ENCODE measurements around the gene HTRA3.

HTRA3 gene

DNA sequence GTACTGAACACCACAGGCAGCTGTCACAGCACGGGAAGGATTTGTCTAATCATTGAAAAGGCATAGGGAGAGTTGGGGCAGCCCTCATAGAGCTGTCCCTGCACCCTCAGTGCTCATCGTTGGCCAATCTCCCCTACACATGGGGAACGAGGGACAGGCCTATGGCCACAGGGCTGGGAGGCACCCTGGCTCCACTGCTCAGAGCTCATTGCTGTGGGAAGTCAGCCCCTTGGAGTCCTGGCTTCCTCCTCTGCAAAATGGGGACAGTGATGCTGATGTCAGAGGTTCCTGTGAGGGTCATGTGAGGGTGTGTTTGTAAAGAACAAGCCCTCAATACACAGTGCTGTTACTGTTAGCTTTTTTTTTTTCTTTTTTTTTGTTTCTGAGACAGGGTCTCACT lies 19.3 kb upstream of the HTRA3 start:
- no peak for DNase-seq

DNA sequence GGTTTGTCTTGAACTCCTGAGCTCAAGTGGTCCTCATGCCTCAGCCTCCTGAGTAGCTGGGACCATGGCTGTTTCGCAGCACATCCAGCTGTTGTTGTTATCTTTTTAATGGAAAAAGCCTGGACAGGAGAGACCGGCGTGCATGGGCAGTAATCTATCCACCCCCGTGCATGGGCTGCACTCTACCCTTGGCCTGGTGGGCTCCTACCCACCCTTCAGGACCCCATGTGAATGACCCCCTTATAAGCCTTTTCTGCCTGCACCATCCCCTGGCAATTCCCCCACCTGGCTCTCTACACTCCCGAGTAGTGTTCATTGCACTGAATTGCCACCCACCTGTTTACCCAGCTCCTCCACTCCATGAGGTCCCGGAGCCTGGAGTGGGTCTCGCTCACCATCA lies 18.9 kb upstream of the HTRA3 start:
- DNase-seq, result no peak

DNA sequence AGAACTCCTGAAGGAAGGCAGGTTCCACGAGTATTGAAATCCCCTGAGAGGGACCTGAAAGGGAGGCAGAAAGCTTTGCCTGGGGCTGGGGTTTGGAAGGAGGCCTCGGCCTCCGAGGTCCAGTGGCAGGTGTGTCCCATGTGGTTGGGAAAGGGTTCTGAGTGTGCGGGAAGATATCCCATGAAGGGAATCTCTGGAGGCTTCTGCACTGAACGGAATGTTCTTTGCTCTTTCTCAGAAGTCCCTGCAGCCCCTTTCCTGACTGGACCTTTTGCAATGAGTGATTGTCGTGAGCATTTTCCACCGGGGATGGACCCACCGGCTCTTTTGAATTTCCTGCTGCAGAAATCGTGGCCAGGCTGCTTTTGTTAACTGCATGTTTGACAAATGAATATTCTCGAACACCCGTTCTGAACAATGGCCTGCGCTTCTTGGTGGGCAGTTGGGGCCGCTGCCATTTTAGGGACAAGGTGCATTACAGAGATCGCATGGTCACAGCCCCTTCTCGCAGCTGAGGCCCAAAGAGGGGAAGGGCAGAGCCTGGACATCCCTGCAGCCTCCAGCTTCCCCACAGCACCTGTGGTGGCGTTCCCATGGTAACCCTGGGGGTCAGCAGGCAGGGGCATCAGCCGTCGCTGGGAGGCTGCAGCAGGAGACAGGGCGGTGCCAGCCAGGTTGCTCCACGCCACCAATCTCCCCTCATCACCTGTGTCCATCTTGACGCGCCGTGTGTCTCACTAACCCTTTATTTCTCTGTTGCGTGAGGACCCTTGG lies 18.3 kb upstream of the HTRA3 start:
- no peak for DNase-seq

DNA sequence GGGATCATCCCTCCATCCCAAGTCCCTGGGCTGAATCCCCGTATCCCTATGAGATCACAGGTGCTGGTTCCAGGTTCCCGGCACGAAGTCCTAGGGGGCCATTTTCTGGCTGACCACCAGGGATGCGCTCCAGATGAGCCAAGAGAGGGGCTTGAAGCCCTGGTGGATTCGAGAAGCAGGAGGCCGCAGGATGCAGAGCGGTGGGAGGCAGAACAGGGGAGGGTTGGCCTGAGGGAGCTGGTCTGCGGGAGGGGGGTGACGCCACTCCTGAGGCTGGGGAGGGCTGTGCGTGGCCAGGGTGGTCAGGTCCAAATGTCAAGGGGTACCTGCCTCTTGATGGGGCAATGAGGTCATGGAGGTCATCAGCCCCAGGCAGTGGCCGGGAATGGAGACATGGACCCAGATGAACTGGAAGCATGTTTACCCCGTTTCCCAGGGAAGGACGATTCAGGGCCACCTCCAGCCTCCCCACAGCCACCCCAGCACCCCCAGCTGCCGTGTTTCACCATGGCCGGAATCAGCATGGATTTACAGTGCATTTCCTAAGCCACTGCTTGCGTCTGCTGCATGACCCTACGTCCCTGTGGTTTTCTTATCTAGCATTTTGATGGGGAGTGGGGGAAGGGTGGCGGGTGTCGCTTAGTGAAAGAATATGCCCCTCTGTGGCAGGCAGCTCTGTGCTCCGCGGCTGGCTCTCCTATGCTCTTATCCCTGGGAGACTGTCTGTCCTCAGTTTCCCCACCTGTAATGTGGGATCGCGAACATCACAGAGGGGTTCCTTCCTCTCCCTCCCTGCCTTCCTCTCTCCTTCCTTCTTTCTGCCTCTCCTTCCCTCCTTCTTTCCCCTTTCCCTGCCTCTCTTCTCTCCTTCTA lies 17.0 kb upstream of the HTRA3 start:
- no peak for DNase-seq

DNA sequence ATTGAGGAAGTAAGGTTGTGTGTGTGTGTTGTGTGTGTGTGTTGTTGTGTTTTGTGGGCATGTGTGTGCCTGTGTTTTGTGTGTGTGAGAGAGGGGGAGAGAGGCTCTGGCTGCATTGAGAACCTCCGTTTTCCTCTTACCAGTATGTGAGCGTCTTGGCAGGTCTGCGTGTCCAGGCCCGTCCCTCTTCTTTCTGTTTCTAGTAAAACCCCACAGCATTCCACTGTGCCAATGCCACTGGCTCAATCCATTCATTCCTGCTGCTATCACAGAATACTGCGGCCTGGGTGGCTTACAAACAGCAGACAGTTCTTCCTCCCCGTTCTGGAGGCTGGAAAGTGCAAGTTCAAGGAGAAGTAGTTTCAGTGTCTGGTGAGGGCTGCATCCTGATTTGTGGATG lies 15.5 kb upstream of the HTRA3 start:
- DNase-seq, result no peak

DNA sequence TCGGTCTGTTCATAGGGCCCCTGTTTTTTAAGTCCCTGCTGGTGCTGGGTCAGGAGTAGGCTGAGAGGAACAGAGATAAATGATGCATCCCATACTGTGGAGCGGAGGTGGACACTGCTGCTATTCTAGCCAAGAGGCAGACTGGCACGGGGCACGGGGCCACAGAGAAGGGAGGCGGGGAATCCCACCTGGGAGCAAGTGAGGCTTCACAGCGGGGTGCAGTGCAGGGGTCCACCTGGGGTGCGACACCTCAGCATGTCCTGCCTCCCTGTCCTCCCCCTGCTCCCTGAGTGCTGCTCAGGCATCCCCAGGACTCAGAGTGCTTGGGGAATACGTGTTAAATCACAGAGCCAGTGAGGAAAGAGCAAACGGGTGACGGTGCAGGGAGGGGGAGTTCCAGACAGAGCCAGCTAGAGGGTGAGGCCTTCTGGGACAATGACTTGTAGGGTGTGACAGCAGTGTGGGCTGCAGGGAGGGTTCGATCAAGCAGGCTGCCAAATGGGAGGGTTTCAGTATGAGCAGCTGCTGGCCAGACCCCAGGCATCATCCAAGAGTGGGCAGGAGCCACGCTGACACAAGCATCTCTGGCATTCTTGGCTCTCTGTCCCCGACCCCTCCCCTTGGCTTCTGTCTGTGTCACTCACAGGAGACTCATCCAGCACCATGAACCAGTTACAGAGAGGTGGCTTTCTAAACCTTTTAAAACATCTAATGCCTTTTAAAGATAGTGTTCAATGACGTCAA lies 13.7 kb upstream of the HTRA3 start:
- peak; percentile 27 for DNase-seq

DNA sequence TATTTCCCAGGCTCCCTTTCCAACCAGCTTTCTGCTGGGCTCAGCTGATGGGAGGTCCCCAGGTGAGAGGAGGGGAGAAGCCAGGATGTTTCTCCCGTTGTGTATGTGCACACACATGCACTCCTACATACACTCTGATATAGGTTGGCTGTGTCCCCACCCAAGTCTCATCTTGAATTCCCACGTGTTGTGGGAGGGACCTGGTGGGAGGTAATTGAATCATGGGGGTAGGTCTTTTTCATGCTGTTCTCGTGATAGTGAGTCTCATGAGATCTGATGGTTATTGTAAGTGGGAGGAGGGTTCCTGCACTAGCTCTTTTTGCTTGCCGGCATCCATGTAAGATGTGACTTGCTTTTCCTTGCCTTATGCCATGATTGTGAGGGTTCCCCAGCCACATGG lies 11.7 kb upstream of the HTRA3 start:
- DNase-seq, result no peak

DNA sequence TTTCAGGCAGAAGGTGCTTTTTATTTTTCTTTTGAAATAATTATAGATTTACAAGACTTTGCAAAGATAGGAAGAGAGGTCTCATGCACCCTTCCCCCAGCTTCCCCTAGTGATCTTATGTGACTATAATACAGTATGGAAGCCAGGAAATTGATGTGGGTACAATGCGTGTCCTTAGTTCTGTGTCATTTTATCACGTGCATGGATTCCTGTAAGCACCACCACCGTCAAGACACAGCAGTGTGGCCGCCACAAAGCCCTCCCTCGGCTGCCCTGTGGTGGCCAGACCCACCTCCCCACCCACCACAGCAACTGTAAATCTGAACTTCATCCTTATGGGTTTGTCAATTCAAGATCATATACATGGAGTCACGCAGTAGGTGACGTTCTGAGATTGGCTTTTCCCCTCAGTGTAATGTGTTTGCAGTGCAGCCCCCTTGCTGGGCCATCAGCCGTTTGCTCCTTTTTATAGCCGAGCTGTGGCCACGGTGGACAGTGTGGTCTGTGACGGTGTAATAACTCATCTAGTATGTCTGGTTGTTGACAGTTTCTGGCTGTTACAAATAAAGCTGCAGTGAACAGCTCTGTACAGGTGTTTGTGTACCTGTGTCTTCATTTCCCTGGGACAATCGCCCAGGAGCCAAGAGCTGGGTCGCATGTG lies 10.9 kb upstream of the HTRA3 start:
- no peak for DNase-seq

DNA sequence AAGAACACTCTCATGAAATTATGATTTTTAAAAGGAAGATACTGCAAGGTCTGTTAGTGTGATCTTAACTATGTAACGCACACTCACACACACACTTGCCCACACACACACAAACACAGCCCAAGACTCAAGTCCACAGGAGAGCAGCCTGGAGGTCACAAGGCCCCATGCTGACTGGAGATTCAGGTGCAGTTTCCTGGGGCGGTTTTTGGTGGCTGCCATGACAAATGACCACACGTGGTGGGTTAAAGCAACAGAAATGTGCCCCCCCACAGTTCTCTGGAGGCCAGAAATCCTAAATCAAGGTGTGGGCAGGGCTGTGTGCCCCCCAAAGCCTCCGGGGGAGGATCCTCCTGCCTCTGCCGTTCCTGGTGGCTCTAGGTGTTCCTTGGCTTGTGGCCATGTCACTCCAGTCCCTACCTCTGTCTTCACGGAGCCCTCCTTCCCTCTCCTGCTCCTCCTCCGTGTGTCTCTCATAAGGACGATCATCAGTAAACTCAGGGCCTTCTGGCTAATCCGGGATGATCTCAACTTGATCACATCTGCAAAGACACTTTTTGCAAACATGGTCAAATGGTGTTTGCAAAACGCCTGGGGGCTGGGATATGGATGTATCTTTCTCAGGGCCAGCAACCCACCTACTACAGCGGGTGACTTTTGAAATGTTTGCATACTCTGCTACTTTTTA lies 9.7 kb upstream of the HTRA3 start:
- no peak for DNase-seq

DNA sequence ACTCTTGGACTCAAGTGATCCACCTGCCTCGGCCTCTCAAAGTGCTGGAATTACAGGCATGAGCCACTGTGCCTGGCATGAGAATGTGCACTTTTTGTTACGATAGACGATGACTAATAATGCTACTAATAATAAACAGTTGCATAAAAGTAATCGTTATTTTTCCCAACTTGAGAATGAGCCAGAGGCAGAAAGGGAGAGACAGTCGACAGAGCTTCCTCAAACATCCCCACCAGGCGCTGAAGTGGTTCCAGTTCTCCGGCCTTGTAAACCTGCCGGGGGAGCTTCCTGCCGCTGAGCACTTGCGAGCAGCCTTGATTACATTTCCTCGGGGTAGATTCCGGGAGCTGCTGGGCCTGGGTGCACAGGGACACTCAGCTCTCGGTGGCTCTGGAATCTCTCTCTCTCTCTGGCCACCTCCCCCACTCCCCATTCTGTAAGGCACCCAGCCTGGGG lies 8.9 kb upstream of the HTRA3 start:
- no peak for DNase-seq

DNA sequence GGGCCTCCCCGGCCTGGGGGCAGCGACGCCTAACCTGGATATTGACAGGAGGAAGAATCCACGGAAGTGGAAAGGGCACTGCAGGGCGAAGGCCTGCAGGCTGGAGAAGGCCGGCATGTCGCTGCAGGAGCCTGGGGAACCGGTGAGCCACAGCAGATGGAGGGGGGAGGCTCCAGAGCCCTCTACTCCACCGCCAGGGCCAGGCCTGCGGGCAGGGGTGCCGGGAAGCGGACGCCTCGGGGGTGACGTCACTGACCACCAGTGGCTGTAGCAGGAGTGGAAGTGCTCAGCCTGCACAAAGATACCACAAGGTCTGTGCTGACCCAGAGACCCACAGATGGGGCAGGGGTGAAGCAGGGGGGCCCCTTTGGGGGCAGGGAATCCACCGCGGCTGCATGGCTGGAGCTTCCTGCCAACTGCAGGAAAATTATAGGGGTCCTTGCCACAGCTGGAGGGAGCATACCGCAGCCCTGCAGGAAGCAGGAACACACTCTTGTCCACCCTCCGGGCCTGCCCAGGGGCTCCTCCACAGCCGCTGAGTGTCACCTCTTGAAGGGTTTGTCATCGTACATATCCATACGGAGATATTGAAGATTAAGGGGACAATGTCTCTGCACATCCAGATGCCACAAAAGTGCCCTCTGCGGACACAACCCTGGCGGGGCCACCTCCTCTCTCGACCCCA lies 7.6 kb upstream of the HTRA3 start:
- DNase-seq, result no peak

DNA sequence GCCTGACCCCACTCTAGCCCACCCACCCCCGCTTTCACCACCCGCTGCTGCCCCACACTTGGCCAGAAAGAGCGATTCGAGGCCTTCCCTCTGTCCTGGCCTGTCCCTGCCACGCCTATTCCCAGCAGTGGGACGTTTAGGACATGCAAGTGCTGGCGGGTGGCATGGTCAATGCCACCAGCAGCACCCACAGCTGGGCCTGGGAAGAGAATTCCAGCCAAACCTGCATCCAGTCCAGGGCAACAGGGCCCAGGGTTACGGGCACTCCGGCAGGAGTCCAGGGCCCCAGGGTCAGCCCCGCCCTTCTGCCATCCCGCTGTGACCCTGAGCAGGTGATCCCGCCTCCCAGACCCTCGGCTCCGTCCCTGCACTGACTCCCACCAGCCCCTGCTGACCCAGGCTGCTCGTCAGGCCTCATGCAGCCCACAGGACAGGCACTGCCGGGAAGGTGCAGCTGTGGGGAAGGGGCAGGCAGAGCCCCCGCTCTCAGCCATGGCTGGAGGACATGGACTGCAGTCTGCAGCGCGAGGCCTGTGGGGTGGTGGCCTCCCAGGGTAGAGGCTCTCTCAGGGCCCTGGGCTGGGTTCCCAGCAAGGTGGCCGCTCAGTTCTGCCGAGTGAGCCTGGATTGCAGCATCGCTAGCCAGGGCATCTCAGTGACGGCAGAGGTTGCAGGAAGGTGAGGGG lies 6.8 kb upstream of the HTRA3 start:
- no peak for DNase-seq

DNA sequence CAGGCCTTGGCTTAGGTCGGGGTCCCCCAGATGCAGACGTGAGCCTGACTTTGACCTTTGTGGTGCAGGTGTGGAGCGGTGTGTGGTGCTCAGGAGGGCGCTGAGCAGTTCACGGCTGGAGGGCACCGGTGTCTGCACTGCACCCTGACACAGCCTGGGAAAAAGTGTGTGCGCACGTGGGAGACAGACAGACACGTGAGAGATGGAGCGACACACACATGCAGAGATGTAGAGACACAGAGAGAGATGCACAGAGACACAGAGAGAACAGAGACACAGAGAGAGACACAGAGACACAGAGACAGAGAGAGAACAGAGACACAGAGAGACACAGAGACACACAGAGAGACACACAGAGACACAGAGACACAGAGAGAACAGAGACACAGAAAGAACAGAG lies 6.2 kb upstream of the HTRA3 start:
- no peak for DNase-seq

DNA sequence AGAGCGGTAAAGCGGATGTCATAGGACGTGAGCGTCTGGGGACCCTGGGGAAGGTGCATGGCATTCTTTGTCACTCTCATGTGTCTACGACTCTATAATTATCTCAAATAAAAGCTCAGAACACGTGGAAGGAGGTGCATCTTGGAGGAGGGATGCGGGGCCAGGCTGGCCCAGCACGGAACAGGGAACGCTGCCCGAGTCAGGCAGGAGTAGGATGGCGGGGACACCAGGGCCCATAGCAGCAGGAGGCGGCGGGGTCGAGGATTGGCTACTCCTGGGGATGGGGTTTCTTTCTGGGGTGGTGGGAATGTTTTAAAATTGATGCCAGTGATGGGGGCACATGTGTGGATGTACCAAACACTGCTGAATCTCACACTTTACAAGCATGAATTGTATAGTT lies 5.4 kb upstream of the HTRA3 start:
- no peak for DNase-seq

DNA sequence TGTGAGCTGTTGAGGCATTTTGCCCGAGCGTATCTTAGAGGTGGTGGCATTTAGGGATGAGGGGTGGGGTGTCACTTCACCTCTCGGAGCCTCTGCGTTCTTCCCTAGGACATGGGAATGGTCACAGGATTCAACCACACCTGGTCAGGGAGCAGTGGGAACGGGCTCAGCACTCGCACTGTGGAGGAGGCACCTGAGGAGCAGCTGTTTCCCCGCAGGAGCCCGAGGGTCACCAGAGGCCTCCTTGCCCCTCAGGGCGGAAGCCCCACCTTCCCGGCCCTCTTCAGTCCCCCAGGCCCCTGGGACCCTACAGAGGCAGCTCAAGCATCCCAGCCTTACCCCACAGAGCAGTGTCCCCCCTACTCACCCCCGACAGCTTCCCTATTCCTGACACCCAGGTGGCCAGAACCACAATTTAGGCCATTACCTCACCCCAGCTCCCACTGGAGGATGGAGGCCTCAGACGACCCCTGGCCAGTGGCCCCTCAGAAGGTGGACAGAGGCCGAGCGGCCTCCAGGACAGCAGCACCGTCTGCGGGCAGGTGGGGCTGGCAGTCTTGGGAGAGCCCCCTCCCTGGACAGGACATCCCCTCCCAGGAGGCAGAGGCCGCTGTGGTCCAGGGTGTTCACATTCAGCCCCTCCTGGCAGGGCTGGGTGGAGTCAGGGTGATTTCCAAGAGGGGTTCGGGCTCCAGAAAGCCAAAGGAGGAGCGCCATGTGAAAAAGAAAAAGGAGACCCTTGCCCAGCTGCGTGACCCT lies 4.2 kb upstream of the HTRA3 start:
- no peak for DNase-seq

DNA sequence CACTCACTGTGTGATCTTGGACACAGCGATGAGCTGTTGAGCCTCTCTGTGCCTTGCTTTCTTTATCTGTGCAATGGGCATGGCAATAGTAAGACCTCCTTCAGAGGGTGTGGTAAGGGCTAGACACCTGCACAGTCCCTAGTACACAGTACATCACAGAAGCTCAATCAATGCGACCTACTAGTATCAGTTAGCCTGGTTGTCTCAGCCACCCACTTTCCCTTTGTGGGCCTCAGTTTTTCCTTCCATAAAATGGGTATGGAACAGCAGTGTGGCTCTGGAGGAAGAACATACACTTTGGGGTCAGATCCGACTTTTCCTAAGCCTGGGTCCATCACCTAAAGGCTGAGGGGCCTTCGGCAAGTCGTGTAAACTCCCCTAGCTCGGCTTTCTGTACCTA lies 3.5 kb upstream of the HTRA3 start:
- DNase-seq, result no peak

DNA sequence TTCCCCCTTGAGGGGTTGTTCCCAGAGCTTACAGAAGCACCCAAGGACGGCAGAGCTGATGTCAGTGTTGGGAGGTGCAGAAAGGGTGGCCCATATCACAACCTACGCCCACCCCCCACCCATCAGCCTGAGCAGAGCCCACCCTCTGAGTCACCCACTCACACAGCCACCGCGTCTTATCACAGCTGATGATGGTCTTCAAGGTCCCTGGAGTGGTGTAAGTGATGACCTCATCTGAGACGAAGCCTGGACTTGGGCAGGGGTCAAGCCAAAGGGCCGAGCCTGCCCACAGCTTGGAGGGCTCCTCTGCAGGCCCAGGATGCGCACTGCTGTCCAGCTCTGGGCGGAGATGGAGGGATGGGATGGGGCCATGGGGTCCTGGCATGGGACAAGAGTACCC lies 3.0 kb upstream of the HTRA3 start:
- DNase-seq, result no peak

DNA sequence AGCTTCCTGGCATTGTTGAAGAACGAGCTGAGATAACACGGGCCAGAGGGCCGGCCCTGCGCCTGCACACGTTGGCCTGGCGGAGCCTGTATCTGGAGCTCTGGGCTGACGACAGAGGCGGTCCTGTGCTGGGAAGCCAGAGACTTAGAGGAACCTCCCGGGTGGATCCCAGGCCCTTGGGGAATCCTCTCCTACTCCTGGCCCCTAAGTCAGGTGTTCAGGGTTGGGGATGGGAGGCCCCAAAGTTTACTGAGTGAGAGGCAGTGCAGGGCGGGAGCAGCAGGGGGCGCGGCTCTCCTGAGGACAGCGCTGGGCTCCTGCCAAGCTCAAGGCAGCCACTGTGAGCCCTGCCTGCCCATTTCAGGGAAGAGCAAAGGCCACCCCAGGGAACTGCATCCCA lies 2.5 kb upstream of the HTRA3 start:
- DNase-seq, result no peak

DNA sequence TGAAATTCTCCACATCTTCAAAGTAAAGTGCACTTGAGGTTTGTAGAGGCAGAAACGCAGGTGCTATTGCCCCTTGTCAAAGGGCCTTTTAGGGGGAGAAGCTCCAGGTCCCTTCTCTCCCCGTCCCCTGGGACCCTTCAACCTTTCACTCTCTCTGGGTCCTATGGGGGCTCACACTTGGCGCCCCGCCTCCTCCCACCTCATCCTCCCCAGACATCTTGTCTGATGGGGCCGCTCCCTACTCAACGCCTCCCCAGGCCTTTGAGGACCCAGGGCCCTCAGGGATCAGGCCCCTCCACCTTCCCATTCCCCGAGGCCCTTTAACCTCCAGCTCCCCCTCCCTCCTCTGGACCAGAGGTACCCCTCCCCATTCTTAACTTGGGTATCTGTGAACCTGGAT lies 1.3 kb upstream of the HTRA3 start:
- DNase-seq, result no peak

DNA sequence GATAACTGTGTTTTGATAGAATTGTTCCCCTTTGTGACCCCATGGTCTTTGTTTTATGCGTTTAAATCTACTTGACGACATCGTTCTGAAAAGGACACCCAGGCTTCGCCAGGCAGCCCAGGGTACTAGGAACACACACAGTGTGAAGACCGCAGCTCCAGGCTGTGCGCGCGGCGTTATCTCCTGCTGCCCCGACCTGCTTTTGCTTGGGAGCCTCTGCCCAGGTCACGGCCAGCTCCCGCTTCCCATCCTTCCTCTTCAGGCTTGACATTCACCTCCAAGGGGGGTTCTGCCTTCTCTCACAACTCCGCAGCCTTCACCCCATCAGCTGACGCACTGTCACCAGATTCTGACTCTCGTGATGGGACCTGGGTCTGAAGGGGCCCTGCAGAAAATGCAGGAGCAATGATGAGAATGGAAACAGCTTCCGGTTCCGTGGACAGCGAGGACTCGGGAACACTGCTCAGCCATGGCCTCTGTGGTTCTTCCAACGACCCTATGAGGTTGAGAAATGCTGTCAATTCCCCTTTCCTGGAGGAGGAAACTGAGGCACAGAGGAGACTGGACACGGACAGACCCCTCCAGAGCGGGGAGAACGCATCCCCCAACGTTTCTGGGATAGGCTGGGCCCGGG lies 536 bp upstream of the HTRA3 start:
- DNase-seq, result no peak

Data from NCI-H1694 (cell line).